Measurements from ENCODE around the gene CYB561A3.

CYB561A3 gene

GRCh38 chr11:61369372-61370348, 8.0 kb upstream of the CYB561A3 start:
- DNase-seq, result no peak

GRCh38 chr11:61368646-61369045, 7.0 kb upstream of the CYB561A3 start:
- no peak for DNase-seq

GRCh38 chr11:61367406-61367805, 5.7 kb upstream of the CYB561A3 start:
- DNase-seq, result no peak

- DNase-seq, result no peak
These were observed 2.5 kb upstream of the CYB561A3 start for GRCh38 chr11:61364012-61364675.

- DNase-seq, result peak in 1 of 2 experiments; percentile 58
These were observed 827 bp upstream of the CYB561A3 start for GRCh38 chr11:61362542-61362875.

- DNase-seq, result peak in 1 of 2 experiments; percentile 30
These were observed 393 bp downstream of the CYB561A3 start for GRCh38 chr11:61361237-61361740.

- no peak for DNase-seq
These were observed 2.2 kb downstream of the CYB561A3 start for GRCh38 chr11:61359516-61359915.

- DNase-seq, result no peak
These were observed 3.1 kb downstream of the CYB561A3 start for GRCh38 chr11:61358566-61358965.

- DNase-seq, result no peak
These were observed 3.8 kb downstream of the CYB561A3 start for GRCh38 chr11:61357894-61358239.

- DNase-seq, result no peak
These were observed 4.3 kb downstream of the CYB561A3 start for GRCh38 chr11:61357233-61357893.

GRCh38 chr11:61356706-61357105, 5.0 kb downstream of the CYB561A3 start:
- DNase-seq, result no peak

- no peak for DNase-seq
These were observed 7.5 kb downstream of the CYB561A3 start for GRCh38 chr11:61354208-61354607.

- DNase-seq, result no peak
These were observed 8.3 kb downstream of the CYB561A3 start for GRCh38 chr11:61353131-61354067.

GRCh38 chr11:61352038-61352437, 9.6 kb downstream of the CYB561A3 start:
- no peak for DNase-seq

GRCh38 chr11:61350803-61351202, 10.9 kb downstream of the CYB561A3 start:
- no peak for DNase-seq

- no peak for DNase-seq
These were observed 11.3 kb downstream of the CYB561A3 start for GRCh38 chr11:61350336-61350735.

GRCh38 chr11:61349916-61350315, 11.8 kb downstream of the CYB561A3 start:
- DNase-seq, result no peak

- DNase-seq, result no peak
These were observed 12.4 kb downstream of the CYB561A3 start for GRCh38 chr11:61349189-61349751.

GRCh38 chr11:61347916-61348461, 13.7 kb downstream of the CYB561A3 start:
- DNase-seq, result no peak

GRCh38 chr11:61345954-61346843, 15.5 kb downstream of the CYB561A3 start:
- no peak for DNase-seq
